ENCODE results near the gene TCF7L2. TPM values are rescaled to one million over a fixed set of nuclear protein-coding genes. Genes with fewer than 3 reads are reported as not detected.

TCF7L2 gene
- total RNA-seq, 1 experiment from 2014 or later, result 16.1 TPM

- BruUV-seq (replicated peaks), result no TSS peak
- POLR2A ChIA-PET (ENCODE audit: unreplicated experiment), result no interaction called here
- TF ChIP-seq CTCF (conservative IDR thresholded peaks at IDR 0.05; ENCODE audit: low read depth, low read length), result no peak
- no peak for TF ChIP-seq EZH2 (IDR thresholded peaks at IDR 0.05; ENCODE audit: low read length, unreplicated experiment)
- TF ChIP-seq EZH2phosphoT487 (IDR thresholded peaks at IDR 0.05; ENCODE audit: borderline replicate concordance, low read length), result no peak
Measured at GRCh38 chr10:112917681-112918080, 32.4 kb upstream of the TCF7L2 start.

GRCh38 chr10:112918771-112919170, 31.3 kb upstream of the TCF7L2 start:
- H3K27me3 ChIP-seq (ENCODE audit: low read length), result no peaks in the 10 kb centered on the region
- H3K9me2 ChIP-seq (replicated peaks; ENCODE audit: low read length), result no peaks in the 10 kb centered on the region
- ChIA-PET POLR2A (ENCODE audit: unreplicated experiment) (no interaction called here), CTCF (no interaction called here)
- no peak for DNase-seq
- H2AFZ ChIP-seq (ENCODE audit: low read length), result no peak overlapping the region
- ATAC-seq, result no peak
- BruUV-seq (replicated peaks), result no TSS peak
- peaks cover 44% of the 10 kb centered on the region for H3K4me1 ChIP-seq (ENCODE audit: insufficient read depth, low read length)
- no peak overlapping the region for H3K9ac ChIP-seq (ENCODE audit: low read length)
- no peaks in the 10 kb centered on the region for H4K20me1 ChIP-seq (ENCODE audit: low read length)
- H3F3A ChIP-seq (ENCODE audit: low read length, unreplicated experiment), result peaks cover 11% of the 10 kb centered on the region
- no peak overlapping the region for H3K27ac ChIP-seq (ENCODE audit: low read length)
- H3K4me2 ChIP-seq (ENCODE audit: low read length), result no peak overlapping the region
- H3K9me3 ChIP-seq (ENCODE audit: low read length), result no peaks in the 10 kb centered on the region
- no peaks in the 10 kb centered on the region for H3K36me3 ChIP-seq (ENCODE audit: low read depth, low read length)
- TF ChIP-seq CTCF (conservative IDR thresholded peaks at IDR 0.05; ENCODE audit: low read depth, low read length) (no peak), EZH2 (IDR thresholded peaks at IDR 0.05; ENCODE audit: low read length, unreplicated experiment) (no peak), EZH2phosphoT487 (IDR thresholded peaks at IDR 0.05; ENCODE audit: borderline replicate concordance, low read length) (no peak)
- intact Hi-C loops (cut with micrococcal nuclease), result no loop called here
- H3K4me3 ChIP-seq (ENCODE audit: low read length), result no peak overlapping the region
- no peaks in the 10 kb centered on the region for H3K79me2 ChIP-seq (ENCODE audit: low read length)

More at GRCh38 chr10:112917681-112918080, 32.4 kb upstream of the TCF7L2 start:
- Histone ChIP-seq H3K79me2 (ENCODE audit: low read length) (no peaks in the 10 kb centered on the region), H3K9ac (ENCODE audit: low read length) (no peak overlapping the region), H3K9me3 (ENCODE audit: low read length) (no peaks in the 10 kb centered on the region), H3K4me2 (ENCODE audit: low read length) (no peak overlapping the region), H3K27me3 (ENCODE audit: low read length) (no peaks in the 10 kb centered on the region), H4K20me1 (ENCODE audit: low read length) (no peaks in the 10 kb centered on the region), H3K4me1 (ENCODE audit: insufficient read depth, low read length) (peaks cover 50% of the 10 kb centered on the region), H2AFZ (ENCODE audit: low read length) (no peak overlapping the region), H3K36me3 (ENCODE audit: low read depth, low read length) (no peaks in the 10 kb centered on the region), H3F3A (ENCODE audit: low read length, unreplicated experiment) (peaks cover 11% of the 10 kb centered on the region), H3K27ac (ENCODE audit: low read length) (no peak overlapping the region), H3K4me3 (ENCODE audit: low read length) (no peak overlapping the region), H3K9me2 (replicated peaks; ENCODE audit: low read length) (no peaks in the 10 kb centered on the region)
- intact Hi-C loops (cut with micrococcal nuclease), result no loop called here
- CTCF ChIA-PET, result no interaction called here
- DNase-seq (no peak), ATAC-seq (no peak)

GRCh38 chr10:112919721-112920120, 30.3 kb upstream of the TCF7L2 start:
- no peak overlapping the region for H3K9ac ChIP-seq (ENCODE audit: low read length)
- H4K20me1 ChIP-seq (ENCODE audit: low read length), result no peaks in the 10 kb centered on the region
- H3K36me3 ChIP-seq (ENCODE audit: low read depth, low read length), result no peaks in the 10 kb centered on the region
- no peaks in the 10 kb centered on the region for H3K9me2 ChIP-seq (replicated peaks; ENCODE audit: low read length)
- H3K79me2 ChIP-seq (ENCODE audit: low read length), result no peaks in the 10 kb centered on the region
- H3K4me3 ChIP-seq (ENCODE audit: low read length), result no peak overlapping the region
- peak overlapping the region; percentile 58 for H3K27ac ChIP-seq (ENCODE audit: low read length)
- peak; percentile 86 for ATAC-seq
- H3K4me2 ChIP-seq (ENCODE audit: low read length), result peak overlapping the region; percentile 62
- BruUV-seq (replicated peaks), result no TSS peak
- intact Hi-C loops (cut with micrococcal nuclease), result no loop called here
- H3F3A ChIP-seq (ENCODE audit: low read length, unreplicated experiment), result peaks cover 6% of the 10 kb centered on the region
- peak overlapping the region; percentile 47; the same call in 1 of the 2 replicates for H2AFZ ChIP-seq (ENCODE audit: low read length)
- peaks cover 34% of the 10 kb centered on the region for H3K4me1 ChIP-seq (ENCODE audit: insufficient read depth, low read length)
- H3K9me3 ChIP-seq (ENCODE audit: low read length), result no peaks in the 10 kb centered on the region
- ChIA-PET CTCF (no interaction called here), POLR2A (ENCODE audit: unreplicated experiment) (no interaction called here)
- no peaks in the 10 kb centered on the region for H3K27me3 ChIP-seq (ENCODE audit: low read length)
- DNase-seq, result peak; percentile 90
- TF ChIP-seq EZH2phosphoT487 (IDR thresholded peaks at IDR 0.05; ENCODE audit: borderline replicate concordance, low read length) (no peak), EZH2 (IDR thresholded peaks at IDR 0.05; ENCODE audit: low read length, unreplicated experiment) (no peak), CTCF (conservative IDR thresholded peaks at IDR 0.05; ENCODE audit: low read depth, low read length) (no peak)

Measured in PC-3 (cell line).